ENCODE data around the gene AQP12A. TPM values are rescaled to one million over a fixed set of nuclear protein-coding genes. Genes with fewer than 3 reads are reported as not detected.

AQP12A gene
- polyA plus RNA-seq, 2 of the 4 experiments (the other 2 are of a cell fraction): not detected

DNA sequence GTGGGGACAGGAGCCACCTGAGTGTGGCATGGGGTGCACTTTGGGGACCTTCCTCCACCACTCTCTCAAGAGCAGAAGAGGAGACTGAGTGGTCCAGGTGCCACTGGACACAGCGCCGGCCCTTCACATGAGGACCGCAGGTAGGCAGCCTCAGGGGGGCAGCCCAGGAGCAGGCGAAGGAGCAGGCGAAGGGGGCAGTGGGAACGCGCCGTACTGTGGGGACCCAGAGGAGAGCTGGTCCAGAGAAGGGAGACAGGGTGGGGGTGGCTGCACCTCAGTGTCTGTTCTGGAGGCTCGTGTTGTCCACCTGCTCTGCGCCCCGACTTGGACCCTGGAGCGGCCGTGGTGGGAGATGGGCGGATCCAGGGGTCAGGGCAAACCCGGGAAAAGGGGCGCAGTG lies 55.0 kb downstream of the AQP12A start:
- Histone ChIP-seq H3K4me1 (no peaks in the 10 kb centered on the region), H3K27ac (no peak overlapping the region), H3K4me3 (no peak overlapping the region), H3K9me3 (no peaks in the 10 kb centered on the region), H3K4me2 (no peak overlapping the region)
- ATAC-seq: no peak
- FAIRE-seq: no peak
- TF ChIP-seq, protein P1, sequence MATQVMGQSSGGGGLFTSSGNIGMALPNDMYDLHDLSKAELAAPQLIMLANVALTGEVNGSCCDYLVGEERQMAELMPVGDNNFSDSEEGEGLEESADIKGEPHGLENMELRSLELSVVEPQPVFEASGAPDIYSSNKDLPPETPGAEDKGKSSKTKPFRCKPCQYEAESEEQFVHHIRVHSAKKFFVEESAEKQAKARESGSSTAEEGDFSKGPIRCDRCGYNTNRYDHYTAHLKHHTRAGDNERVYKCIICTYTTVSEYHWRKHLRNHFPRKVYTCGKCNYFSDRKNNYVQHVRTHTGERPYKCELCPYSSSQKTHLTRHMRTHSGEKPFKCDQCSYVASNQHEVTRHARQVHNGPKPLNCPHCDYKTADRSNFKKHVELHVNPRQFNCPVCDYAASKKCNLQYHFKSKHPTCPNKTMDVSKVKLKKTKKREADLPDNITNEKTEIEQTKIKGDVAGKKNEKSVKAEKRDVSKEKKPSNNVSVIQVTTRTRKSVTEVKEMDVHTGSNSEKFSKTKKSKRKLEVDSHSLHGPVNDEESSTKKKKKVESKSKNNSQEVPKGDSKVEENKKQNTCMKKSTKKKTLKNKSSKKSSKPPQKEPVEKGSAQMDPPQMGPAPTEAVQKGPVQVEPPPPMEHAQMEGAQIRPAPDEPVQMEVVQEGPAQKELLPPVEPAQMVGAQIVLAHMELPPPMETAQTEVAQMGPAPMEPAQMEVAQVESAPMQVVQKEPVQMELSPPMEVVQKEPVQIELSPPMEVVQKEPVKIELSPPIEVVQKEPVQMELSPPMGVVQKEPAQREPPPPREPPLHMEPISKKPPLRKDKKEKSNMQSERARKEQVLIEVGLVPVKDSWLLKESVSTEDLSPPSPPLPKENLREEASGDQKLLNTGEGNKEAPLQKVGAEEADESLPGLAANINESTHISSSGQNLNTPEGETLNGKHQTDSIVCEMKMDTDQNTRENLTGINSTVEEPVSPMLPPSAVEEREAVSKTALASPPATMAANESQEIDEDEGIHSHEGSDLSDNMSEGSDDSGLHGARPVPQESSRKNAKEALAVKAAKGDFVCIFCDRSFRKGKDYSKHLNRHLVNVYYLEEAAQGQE (IDR thresholded peaks at IDR 0.05): no peak
- ChIA-PET CTCF (no interaction called here), POLR2A (no interaction called here)
- 74% methylated on average over 16 of the region's 16 CpGs for WGBS (ENCODE audit: missing lambda C conversion rate)
- DNase-seq (ENCODE audit: low read depth in 1 of 2, low spot score in 1 of 2): no peak

DNA sequence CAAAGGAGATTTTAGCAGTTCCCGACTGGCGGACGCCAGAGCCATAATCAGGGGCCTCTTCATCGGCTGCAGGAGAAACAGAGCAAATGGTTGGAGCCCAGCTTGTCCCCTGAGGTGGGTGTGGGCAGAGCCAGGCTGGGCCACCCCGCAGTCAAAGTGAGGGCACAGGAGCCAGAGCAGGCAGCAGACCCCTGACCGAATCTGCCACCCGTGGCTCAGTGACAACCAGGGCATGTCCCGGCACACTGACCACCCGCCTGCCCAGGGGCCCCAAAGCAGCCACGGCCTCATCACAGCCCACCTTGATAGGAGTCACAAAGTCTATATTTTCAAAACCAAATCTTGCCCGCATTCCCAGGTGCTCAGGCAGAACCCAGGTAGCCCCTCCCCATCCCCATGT lies 55.6 kb downstream of the AQP12A start:
- no peak overlapping the region for H3K4me3 ChIP-seq
- FAIRE-seq (no peak), DNase-seq (ENCODE audit: low read depth in 1 of 2, low spot score in 1 of 2) (no peak), ATAC-seq (no peak)
- H3K9me3 ChIP-seq: no peaks in the 10 kb centered on the region
- no peak overlapping the region for H3K4me2 ChIP-seq
- 61% methylated on average over 7 of the region's 11 CpGs for WGBS (ENCODE audit: missing lambda C conversion rate)
- no peak for TF ChIP-seq HOXA7 (CRISPR knock-in tag; IDR thresholded peaks at IDR 0.05)
- no peak for TF ChIP-seq RNF2 (IDR thresholded peaks at IDR 0.05; ENCODE audit: borderline replicate concordance, low read depth)
- no peak for TF ChIP-seq ZC3H11A (IDR thresholded peaks at IDR 0.05)
- ChIA-PET POLR2A (no interaction called here), CTCF (no interaction called here)
- H3K27ac ChIP-seq: no peak overlapping the region
- H3K4me1 ChIP-seq: no peaks in the 10 kb centered on the region

Small RNA genes lying within 50 kb of the gene (small RNA-seq; reads per million reads assigned to genes)
- gene AC011298.3: 0 reads per million in 6 experiments

Other genes with a start within 250 kb of the AQP12A start
- 16.5 and 18.9 TPM in 2 replicates for gene ANKMY1, start 133.9 kb upstream of the AQP12A start, polyA plus RNA-seq (2011; rRNA removed)
- 10.6 to 13.4 TPM (median 12.0 TPM) in 3 replicates for gene ANKMY1, start 133.9 kb upstream of the AQP12A start, polyA plus RNA-seq (2017; fragmentation: RNase III; extraction: RNeasy Plus Mini Kit Qiagen cat#74134 plus additional on column Dnase treatment)
- gene DUSP28, start 131.5 kb upstream of the AQP12A start, polyA plus RNA-seq (2011; rRNA removed): 11.8 and 14.3 TPM in 2 replicates
- 5.2 to 5.8 TPM (median 5.6 TPM) in 3 replicates for gene DUSP28, start 131.5 kb upstream of the AQP12A start, polyA plus RNA-seq (2017; fragmentation: RNase III; extraction: RNeasy Plus Mini Kit Qiagen cat#74134 plus additional on column Dnase treatment)
- 9.2 and 20.0 TPM in 2 replicates for gene RNPEPL1, start 123.4 kb upstream of the AQP12A start, polyA plus RNA-seq (2011; rRNA removed)
- 23.7 to 26.4 TPM (median 26.3 TPM) in 3 replicates for gene RNPEPL1, start 123.4 kb upstream of the AQP12A start, polyA plus RNA-seq (2017; fragmentation: RNase III; extraction: RNeasy Plus Mini Kit Qiagen cat#74134 plus additional on column Dnase treatment)
- gene CAPN10, start 105.1 kb upstream of the AQP12A start, polyA plus RNA-seq (2011; rRNA removed): 8.4 and 9.5 TPM in 2 replicates
- 15.8 to 17.7 TPM (median 15.9 TPM) in 3 replicates for gene CAPN10, start 105.1 kb upstream of the AQP12A start, polyA plus RNA-seq (2017; fragmentation: RNase III; extraction: RNeasy Plus Mini Kit Qiagen cat#74134 plus additional on column Dnase treatment)
- gene GPR35, start 66.4 kb upstream of the AQP12A start, polyA plus RNA-seq (2011; rRNA removed): 0.65 and 1.3 TPM in 2 replicates
- gene GPR35, start 66.4 kb upstream of the AQP12A start, polyA plus RNA-seq (2017; fragmentation: RNase III; extraction: RNeasy Plus Mini Kit Qiagen cat#74134 plus additional on column Dnase treatment): 0.79 to 1.0 TPM (median 0.90 TPM) in 3 replicates
- not detected in 2 replicates for gene AQP12B, start 9.0 kb upstream of the AQP12A start, polyA plus RNA-seq (2011; rRNA removed)
- gene AQP12B, start 9.0 kb upstream of the AQP12A start, polyA plus RNA-seq (2017; fragmentation: RNase III; extraction: RNeasy Plus Mini Kit Qiagen cat#74134 plus additional on column Dnase treatment): not detected in 3 replicates
- 0.28 and 0.50 TPM in 2 replicates for gene KIF1A, start 128.4 kb downstream of the AQP12A start, polyA plus RNA-seq (2011; rRNA removed)
- 0.26 to 0.35 TPM (median 0.28 TPM) in 3 replicates for gene KIF1A, start 128.4 kb downstream of the AQP12A start, polyA plus RNA-seq (2017; fragmentation: RNase III; extraction: RNeasy Plus Mini Kit Qiagen cat#74134 plus additional on column Dnase treatment)
- not detected in 2 replicates for gene AGXT, start 177.0 kb downstream of the AQP12A start, polyA plus RNA-seq (2011; rRNA removed)
- gene AGXT, start 177.0 kb downstream of the AQP12A start, polyA plus RNA-seq (2017; fragmentation: RNase III; extraction: RNeasy Plus Mini Kit Qiagen cat#74134 plus additional on column Dnase treatment): not detected in 3 replicates
- gene MAB21L4, start 204.3 kb downstream of the AQP12A start, polyA plus RNA-seq (2011; rRNA removed): not detected in 2 replicates
- not detected in 3 replicates for gene MAB21L4, start 204.3 kb downstream of the AQP12A start, polyA plus RNA-seq (2017; fragmentation: RNase III; extraction: RNeasy Plus Mini Kit Qiagen cat#74134 plus additional on column Dnase treatment)
- gene CROCC2, start 214.5 kb downstream of the AQP12A start, polyA plus RNA-seq (2011; rRNA removed): not detected in 2 replicates
- not detected in 3 replicates for gene CROCC2, start 214.5 kb downstream of the AQP12A start, polyA plus RNA-seq (2017; fragmentation: RNase III; extraction: RNeasy Plus Mini Kit Qiagen cat#74134 plus additional on column Dnase treatment)